Dermis blood vessel endothelial cell (primary cell): ENCODE measurements around the gene NMS. TPM values are rescaled to one million over a fixed set of nuclear protein-coding genes. Genes with fewer than 3 reads are reported as not detected.

Experiments used
- DNase-seq: peaks from one replicate; pipeline ENCODE4 v3.0.0; 2010
- total RNA-seq: library from RNA; depleted of rRNA; stranded (reverse); fragments of >200 nt; gene quantifications from 2 replicates; pipeline ENCODE4 v1.2.3, GENCODE V29; 2014

Gene NMS
- total RNA-seq, 1 donor from 2014 or later, result not detected

DNA sequence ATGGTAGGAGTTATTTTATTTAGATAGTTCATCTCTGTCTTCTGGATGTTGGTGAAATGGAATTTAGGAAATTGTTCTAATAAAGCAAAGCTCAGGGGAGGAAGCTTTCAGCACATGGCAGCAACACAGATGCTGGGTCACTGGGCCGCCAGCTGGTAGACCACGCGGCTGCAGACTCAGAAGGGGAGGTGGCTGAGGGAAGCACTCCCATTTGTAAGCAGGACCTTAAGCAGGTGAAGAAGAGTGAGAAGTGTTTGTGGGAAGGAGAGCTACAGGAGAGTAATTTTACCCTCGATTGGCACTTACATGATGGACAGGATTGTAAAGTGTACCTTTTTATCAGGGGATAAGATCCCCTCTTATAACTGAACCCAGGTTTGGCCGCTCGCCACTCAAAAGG is 24.4 kb downstream of the NMS start:
- DNase-seq, result no peak

- DNase-seq, result no peak
Observed at GRCh38 chr2:100502782-100503181, 32.5 kb downstream of the NMS start.

DNA sequence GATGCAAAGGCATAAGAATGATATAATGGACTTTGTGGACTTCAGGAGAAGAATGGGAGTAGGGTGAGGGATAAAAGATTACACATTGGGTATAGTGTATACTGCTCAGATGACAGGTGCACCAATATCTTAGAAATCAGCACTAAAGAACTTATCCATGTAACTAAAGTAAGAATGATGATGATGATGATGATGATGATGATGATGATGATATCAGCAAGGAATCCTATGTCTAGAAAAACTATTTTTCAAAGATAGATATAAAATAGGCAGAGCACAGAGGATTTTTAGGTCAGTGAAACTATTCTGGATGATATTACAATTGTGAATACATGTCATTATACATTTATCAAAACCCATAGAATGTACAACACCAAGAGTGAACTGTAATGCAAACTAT is 34.3 kb downstream of the NMS start:
- DNase-seq, result no peak

GRCh38 chr2:100509066-100509465 is 38.8 kb downstream of the NMS start:
- DNase-seq, result no peak

GRCh38 chr2:100513650-100514049 is 43.4 kb downstream of the NMS start:
- no peak for DNase-seq

GRCh38 chr2:100517556-100517955 is 47.3 kb downstream of the NMS start:
- DNase-seq, result no peak

GRCh38 chr2:100518801-100519200 is 48.5 kb downstream of the NMS start:
- no peak for DNase-seq

DNA sequence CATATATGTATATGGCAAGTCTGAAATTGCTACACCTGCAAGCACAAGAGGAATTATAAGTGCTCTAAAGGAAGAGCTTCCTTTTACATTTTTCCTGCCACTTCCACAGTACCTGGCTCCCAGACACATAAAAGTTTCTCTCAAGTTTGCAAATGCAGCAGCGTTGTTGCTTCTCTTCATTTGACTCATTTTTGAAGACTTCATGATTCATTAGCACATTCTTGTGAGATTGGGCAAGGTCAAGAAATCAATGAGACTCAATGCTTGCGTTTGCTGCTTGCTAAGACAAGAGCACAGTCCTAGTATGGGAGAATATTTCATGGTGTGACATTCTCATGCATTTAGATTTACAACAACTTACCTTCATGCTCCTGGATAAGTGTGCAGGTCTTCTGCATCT is 49.9 kb downstream of the NMS start:
- DNase-seq, result no peak

GRCh38 chr2:100522430-100522829 is 52.1 kb downstream of the NMS start:
- no peak for DNase-seq

- no peak for DNase-seq
Observed at GRCh38 chr2:100524331-100524730, 54.0 kb downstream of the NMS start.

DNA sequence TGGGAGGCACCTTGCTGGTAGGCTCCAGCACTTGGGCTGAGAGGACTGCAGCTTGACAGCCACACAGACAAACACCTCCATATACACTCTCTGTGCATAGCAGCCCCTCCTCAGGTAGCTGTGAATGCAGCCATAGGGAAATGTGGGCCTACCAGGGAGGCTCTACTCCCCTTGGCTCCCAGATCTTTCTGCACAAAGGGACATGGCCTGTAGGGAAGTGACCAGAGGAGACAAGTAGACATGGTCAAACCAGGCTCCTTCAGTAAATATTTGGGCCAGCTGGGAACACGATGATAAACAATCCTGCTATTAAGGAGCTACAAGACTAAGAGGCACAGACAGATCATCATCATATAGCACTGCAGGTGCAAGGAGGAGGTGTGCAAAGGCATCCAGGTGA is 56.6 kb downstream of the NMS start:
- DNase-seq, result no peak

DNA sequence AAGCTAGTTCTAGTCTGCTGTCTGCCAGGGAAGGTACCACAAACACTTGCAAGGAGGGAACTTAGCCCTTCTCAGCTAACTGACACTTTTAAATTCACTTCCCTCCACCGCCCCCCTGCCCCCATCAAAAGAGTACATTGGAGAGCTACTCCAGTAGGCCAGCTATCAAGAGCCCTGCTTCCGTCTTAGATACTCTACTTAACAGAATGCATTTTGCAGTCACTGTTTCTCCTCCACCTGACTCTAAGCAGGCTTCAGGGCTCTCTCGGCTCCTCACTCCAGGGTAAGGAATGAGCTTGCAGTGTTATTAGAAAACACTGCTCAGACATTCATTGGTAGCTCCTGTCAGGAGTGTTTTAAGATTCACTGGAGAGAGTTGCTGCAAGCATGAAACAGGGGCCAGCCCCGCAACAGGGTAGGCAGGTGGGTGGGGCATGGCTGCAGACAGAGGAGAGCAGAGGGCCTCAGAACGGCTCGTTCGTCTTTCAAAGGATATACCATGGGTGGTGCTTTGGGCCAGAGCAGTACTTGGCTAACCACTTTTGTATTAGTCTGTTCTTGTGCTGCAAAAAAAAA is 57.2 kb downstream of the NMS start:
- DNase-seq, result no peak

DNA sequence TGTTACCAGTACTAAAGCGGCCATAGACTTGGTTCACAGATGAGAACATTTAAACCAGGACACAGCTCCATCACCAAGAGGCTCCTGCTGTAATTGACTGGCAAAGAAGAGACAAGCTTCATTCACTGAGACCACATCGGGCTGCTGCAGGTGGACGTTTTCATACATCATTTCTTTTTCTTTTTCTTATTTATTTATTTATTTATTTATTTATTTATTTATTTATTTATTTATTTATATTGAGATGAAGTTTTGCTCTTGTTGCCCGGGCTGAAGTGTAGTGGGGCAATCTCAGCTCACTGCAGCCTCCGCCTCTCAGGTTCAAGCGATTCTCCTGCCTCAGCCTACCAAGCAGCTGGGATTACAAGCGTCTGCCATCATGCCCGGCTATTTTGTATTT is 58.9 kb downstream of the NMS start:
- no peak for DNase-seq

DNA sequence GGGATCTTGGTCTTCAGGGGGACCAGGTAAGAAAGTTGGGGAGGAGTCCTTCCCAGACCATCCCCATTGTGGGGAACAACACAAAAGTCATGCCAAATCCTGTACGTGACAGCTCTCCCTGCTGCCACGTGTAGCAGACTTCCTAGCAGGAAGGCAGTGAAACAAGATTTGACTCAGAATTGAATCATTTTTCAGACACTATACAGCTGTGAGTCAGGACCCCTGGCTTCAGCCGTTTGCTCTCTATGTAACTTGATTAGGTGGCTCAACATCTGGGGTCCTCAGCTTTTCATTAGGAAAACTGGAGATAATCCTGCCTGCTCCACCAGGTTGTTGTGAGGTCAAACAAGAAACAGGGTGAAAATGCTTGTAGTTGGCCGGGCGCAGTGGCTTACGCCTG is 59.6 kb downstream of the NMS start:
- DNase-seq, result no peak

Other genes with a start within 250 kb of the NMS start
- gene LONRF2, start 148.0 kb upstream of the NMS start, total RNA-seq, result under 0.01 TPM in 1 of 2 replicates, not detected in the other
- gene CHST10, start 52.8 kb upstream of the NMS start, total RNA-seq, result 12.2 and 12.6 TPM in 2 replicates
- 16.2 and 20.3 TPM in 2 replicates for gene PDCL3, start 92.5 kb downstream of the NMS start, total RNA-seq